GM21717 (cell line): ENCODE data around the gene DGKG.

Source experiments
- ATAC-seq: cut with Tn5 transposase; IDR thresholded peaks from one replicate; pipeline ENCODE4 v1.9.1; 2021; ENCODE audit warnings: mild to moderate bottlenecking, moderate library complexity; ENCODE audit not compliant: unreplicated experiment

The DGKG gene

GRCh38 chr3:186151077-186151971, 210.7 kb downstream of the DGKG start:
- no peak for ATAC-seq

DNA sequence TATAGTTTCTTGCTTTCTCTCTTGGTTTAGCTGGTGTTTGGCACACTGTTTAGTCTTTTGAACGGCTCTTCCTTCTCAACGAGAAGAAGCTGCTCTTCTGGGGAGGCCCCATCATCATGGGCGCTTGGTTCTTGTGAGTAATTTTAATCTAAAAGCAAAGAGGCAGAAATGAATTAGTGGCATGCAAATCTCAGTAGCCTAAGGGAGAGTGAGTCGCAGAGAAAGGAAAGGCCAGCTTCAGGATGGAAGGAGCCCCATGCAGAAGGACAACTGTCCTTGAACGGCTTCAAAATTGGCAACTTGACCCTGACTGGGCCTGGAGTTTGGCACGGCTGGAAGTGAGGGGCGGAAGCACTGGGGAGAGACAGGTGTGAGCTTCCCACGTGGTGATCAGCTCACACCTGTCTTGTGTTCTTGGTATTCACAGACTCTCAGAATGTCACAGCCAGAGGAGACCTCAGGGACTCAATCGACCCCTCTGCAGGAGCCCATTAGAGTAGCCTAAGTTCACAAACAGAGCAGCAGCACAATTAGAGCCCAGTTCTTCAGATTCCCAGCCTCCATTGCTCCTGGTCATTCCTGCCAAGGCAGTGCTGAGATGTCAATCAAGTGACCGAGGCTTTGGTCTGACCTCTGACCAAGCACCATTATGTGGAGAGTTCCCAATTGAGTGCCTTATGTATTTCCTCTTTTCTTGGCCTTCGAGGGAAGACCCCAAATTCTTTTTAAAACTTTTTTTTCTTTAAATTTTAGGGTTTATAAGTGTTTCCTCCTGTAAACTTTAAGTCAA, 211.8 kb downstream of the DGKG start:
- ATAC-seq, result no peak

- ATAC-seq, result no peak
These were observed 212.6 kb downstream of the DGKG start for GRCh38 chr3:186149319-186149960.

DNA sequence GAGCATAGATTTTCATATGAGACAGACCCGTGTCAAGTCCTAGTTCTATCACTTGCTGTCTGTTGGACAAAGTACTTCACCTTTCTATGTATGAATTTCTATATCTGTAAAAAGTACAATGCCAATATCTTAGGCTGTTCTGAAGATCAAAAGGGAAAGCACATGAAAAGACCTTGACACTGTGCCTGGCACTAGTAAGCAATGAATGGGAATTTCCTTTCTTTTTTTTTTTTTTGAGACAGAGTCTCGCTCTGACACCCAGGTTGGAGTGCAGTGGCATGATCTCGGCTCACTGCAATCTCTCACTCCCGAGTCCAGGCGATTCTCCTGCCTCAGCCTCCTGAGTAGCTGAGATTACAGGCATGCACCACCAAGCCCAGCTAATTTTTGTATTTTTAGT, 217.8 kb downstream of the DGKG start:
- ATAC-seq, result no peak

GRCh38 chr3:186143250-186143649, 218.8 kb downstream of the DGKG start:
- no peak for ATAC-seq

GRCh38 chr3:186142393-186142932, 219.6 kb downstream of the DGKG start:
- no peak for ATAC-seq

DNA sequence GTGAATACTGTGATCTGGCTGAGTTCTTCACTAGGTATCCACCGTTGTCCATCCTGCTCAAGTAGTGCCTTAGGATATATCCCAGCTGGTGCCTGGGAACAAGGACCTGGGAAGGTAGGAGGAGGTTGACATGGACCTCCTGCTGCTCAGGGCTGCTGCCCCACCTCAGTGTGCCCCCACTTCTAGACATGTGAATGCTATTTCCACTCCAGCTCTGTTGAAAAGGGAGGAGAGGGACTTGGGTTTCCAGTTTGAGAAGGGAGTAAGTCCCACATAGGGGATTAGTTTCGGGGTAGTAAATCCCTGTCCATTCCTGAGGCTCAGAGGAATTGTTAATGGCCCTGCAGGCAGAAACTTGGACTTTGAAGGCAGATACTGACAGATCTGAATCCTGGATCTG, 220.2 kb downstream of the DGKG start:
- ATAC-seq, result no peak

GRCh38 chr3:186138272-186138981, 223.6 kb downstream of the DGKG start:
- ATAC-seq, result no peak

DNA sequence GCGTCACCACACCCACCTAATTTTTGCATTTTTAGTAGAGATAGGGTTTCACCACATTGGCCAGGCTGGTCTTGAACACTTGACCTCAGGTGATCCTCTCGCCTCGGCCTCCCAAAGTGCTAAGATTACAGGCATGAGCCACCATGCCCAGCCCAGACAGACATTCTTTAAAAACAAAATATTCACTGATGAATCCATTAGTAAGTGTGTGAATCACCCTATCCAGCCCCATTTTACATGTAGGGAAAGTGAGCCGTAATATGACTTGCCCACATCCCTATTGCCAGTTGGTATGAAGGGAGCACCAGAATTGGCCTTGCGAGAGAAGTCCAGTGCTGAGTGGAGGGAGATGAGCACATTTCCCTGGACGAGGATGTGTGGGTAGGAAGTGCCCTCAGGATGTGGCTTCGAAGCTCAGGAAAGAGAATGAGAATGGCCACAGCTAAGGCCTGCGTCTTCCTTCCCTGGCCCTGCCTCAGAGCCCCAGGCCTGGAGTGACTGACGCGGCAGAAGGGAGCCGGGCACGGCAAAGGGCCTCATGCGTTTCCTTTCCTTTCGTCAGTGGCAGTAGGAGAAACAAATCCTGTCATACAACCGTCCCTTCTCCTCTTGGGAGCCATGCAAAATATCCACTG, 224.9 kb downstream of the DGKG start:
- no peak for ATAC-seq

GRCh38 chr3:186133980-186134379, 228.1 kb downstream of the DGKG start:
- no peak for ATAC-seq

- ATAC-seq, result no peak
These were observed 229.5 kb downstream of the DGKG start for GRCh38 chr3:186132487-186132886.

GRCh38 chr3:186129206-186129605, 232.8 kb downstream of the DGKG start:
- no peak for ATAC-seq

- no peak for ATAC-seq
These were observed 233.9 kb downstream of the DGKG start for GRCh38 chr3:186128158-186128557.

- ATAC-seq, result no peak
These were observed 234.6 kb downstream of the DGKG start for GRCh38 chr3:186127463-186127862.

GRCh38 chr3:186125118-186125517, 236.9 kb downstream of the DGKG start:
- ATAC-seq, result no peak

- ATAC-seq, result no peak
These were observed 237.4 kb downstream of the DGKG start for GRCh38 chr3:186124592-186124991.

DNA sequence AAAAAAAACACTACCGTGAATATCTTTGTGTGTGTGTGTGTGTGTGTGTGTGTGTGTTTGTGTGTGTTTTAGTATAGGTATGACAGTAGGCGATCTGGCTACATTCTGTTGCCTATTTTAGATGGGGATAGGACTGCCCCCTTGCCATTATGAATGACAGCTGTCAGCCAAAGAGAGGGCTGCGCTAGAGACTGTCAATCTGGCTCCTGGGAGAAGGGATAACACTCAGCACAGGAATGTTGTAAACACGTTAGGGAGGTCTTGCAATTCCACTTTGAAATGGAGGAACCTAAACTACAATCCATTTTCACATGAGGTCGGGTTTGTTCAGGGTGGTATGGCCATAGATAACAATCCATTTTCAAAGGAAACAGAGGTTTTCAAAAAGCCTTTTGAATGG, 239.0 kb downstream of the DGKG start:
- ATAC-seq, result no peak

- no peak for ATAC-seq
These were observed 240.1 kb downstream of the DGKG start for GRCh38 chr3:186121968-186122367.

DNA sequence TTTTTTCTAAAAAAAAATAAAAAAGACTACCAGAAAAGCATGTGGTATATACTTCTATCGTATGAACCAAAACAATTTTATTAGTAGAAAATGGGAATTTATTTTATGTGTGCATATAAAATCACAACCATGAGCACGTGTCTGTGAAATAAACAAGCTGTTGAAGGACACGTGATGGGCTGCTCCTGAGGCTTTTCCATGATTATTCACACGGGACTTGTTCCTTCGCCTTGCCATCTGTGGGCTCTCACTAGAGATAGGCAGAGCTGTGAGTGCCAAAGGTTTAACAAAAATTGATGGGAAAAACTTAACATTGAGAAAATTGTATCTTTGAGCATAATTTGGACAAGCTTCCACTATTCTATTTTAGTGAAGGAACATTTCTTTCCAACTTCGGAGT, 240.8 kb downstream of the DGKG start:
- no peak for ATAC-seq

DNA sequence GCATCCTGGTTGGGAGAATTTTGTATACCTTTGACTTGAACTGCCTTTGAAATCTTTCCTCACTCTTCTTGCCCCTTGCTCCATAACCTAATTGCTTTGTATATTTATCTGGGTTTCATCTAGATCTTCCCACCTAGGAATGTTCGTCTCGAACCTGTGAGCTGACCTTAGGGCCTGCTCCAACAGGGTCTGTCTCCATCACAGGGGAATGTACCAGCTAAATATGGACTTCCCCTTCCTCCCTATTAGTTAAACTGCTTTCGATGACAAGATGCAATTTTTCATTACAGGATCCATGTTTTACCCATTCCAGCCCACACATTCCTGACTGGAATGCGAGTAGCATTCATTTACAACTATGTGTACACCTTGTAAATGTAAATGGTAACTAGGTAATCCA, 242.5 kb downstream of the DGKG start:
- ATAC-seq, result no peak
